D341Med (cell line): Measurements from ENCODE around the gene CD300H.

Source experiments
- DNase-seq: peaks from one replicate; pipeline ENCODE4 v3.0.0; 2012; ENCODE audit warnings: low spot score

The CD300H gene

GRCh38 chr17:74567397-74567796, at the start of gene CD300H:
TSS of gene CD300H (minus strand) at chr17:74567509.
- DNase-seq: no peak

GRCh38 chr17:74616696-74617095, 49.4 kb upstream of the CD300H start:
- DNase-seq: no peak

DNA sequence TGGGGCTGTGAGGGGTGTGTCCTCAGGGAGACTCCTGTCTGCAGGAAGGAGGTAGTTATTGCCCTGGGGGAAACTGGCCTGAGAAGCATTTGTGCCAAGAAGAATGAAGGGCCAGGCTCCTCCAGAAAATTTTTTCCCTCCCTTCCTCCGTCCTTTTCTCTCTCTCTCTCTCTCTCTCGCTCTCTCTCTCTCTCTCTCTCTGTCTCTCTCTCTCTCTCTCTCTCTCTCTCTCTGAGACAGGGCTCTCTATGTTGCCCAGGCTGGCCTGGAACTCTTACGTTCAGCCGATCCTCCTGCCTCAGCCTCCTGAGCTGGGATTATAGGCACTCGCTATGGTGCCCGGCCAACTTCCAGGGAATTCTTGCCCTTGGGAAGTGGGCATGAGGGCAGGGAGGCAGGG, 44.7 kb upstream of the CD300H start:
- DNase-seq: no peak

- DNase-seq: no peak
Observed at GRCh38 chr17:74610108-74610507, 42.8 kb upstream of the CD300H start.

- no peak for DNase-seq
Observed at GRCh38 chr17:74608511-74608910, 41.2 kb upstream of the CD300H start.

GRCh38 chr17:74607221-74607620, 39.9 kb upstream of the CD300H start:
- DNase-seq: no peak

GRCh38 chr17:74606050-74606449, 38.7 kb upstream of the CD300H start:
- DNase-seq: no peak

DNA sequence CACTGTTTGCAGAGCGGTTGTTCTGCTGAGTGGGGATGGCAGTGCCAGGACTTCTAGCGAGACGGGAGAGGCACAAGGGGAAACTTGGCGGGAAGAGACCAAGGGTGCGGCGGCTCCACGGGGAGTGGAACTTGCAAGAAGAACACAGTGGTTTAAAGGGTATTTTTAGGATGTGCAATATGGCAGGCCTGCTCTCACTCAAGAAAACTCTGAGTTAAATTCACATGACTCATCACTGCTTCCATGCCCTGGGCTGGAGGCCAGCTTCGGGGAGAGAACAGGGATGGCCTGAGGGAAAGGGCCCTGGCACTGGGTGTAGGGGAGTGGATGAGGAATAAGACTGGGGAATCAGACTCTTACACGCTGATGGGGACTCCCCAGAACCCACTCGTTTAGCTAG, 38.1 kb upstream of the CD300H start:
- no peak for DNase-seq

GRCh38 chr17:74604761-74605160, 37.5 kb upstream of the CD300H start:
- DNase-seq: no peak

GRCh38 chr17:74604200-74604599, 36.9 kb upstream of the CD300H start:
- no peak for DNase-seq

DNA sequence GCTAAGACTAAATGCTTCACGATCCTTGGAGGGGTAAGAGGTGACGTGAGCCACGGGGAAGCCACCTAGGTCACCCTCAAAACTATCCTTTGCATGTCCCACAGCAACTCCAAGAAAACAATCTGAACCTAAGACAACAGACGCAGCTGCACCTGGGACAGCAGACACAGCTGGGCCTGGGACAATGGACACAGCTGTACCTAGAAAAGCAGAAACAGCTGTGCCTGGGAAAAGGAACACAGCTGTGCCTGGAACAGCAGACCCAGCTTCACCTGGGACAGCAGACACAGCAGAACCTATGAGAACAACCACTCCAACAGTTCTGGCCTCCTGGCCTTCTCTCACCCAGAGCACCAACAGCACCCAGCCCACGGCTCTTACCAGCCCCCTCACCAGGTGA, 36.4 kb upstream of the CD300H start:
- no peak for DNase-seq

DNA sequence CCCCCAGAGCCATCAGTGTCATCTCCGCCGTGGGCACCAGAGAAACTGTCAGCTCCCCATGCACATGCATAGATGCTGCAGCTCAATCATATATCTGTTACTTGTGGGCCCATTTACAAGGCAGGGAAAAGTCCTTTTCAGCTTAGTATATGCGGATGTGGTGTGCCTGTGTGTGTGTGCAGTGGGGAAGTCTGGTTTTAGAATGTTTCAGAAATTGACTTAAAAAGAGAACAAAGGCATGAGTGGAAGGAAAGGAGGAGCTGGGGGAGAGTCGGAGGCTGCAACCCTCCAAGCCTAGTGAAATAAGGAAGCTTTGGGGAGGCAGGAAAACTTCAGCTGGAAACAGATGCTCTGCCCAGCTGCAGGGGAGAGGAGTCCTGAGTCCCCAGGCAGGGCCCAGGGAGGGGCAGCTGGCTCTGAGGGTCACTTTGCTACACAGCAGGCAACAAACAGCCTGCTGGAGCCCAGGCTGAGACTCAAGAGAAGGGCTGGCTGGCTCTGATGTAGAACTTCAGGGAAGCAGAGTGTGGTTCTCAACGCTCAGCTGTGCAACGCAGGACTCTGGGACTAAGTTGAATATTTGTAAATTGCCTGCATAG, 35.8 kb upstream of the CD300H start:
- no peak for DNase-seq

- DNase-seq: peak; percentile 74
Observed at GRCh38 chr17:74601944-74602572, 34.7 kb upstream of the CD300H start.

GRCh38 chr17:74599448-74599939, 32.2 kb upstream of the CD300H start:
- no peak for DNase-seq

DNA sequence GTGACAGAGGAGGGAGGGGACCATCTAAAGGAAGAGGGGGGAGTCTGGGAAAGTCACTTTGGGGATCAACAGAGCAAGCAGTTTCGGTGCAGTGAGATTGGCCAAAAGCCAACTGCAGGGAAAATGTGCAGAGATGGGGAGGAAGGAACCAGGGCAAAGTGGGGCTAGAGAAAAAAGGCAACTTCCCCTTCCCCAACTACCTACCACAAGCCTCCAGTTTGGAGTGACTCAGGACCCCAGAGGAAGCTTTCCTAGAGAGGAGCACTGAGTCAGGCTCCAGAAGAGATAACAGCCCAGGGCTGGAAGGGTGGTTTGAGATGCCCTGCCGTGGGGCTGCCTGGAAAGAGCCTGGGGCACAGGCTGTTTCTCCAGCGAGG, 31.7 kb upstream of the CD300H start:
- DNase-seq: no peak

DNA sequence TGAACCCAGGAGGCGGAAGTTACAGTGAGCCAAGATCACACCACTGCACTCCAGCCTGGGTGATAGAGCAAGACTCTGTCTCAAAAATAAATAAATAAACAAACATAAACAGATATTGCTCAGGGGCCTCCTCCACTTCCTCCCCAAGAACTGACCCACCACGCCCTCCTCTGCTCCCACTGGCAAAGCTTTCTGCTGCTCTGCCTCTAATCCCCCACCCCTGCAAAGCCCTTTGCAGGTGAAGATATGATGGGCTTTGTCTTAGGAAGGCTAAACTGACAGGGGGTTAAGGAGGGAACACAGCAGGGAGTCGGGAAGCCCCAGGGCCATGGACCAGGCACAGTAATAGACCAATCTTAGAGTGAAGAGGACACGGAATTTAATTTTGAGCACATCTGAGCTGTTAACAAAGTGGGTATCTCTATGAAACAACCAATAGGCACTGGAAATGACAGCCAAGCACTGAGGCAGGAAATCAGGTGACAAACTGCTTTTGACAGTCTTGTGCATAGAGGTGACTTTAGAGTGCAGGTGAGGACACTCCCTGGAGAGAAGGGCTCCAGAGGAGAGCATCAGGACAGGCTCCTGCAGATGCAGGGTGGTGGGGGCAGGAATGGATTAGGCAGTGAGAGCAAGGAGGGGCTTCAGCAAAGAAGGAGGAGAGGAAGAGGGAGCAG, 31.2 kb upstream of the CD300H start:
- no peak for DNase-seq

DNA sequence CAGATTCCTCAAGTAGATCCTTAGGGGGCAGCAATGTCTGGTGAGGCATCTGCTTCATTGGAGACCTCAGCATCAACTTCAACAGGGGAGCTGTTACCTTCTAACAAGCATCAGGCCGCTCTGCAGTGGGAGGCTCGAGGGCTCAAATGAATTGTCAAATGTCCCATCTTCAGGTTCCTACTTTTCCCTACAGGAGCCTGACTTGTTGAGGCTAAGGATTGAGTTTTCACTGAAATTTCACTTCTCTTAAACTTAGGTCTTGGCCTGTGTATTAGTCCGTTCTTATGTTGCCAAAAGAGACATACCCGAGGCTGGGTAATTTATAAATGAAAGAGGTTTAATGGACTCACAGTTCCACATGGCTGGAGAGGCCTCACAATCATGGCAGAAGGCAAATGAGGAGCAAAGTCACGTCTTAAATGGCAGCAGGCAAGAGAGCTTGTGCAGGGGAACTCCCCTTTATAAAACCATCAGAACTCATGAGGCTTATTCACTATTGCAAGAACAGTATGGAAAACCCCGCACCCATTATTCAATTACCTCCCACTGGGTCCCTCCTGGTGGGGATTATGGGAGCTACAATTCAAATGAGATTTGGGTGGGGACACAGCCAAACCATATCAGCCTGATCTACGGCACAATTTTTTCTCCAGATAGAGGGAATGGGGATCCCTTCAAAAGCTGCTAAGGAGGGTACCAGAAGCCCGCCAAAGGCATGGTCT, 29.9 kb upstream of the CD300H start:
- no peak for DNase-seq

GRCh38 chr17:74595037-74595750, 27.9 kb upstream of the CD300H start:
- DNase-seq: no peak

GRCh38 chr17:74592087-74592990, 25.0 kb upstream of the CD300H start, which contains the start of gene CD300LD:
TSS of gene CD300LD (minus strand) at chr17:74592283. CDS start at chr17:74592202, 81 bp downstream.
- no peak for DNase-seq

- no peak for DNase-seq
Observed at GRCh38 chr17:74591503-74591902, 24.2 kb upstream of the CD300H start.

DNA sequence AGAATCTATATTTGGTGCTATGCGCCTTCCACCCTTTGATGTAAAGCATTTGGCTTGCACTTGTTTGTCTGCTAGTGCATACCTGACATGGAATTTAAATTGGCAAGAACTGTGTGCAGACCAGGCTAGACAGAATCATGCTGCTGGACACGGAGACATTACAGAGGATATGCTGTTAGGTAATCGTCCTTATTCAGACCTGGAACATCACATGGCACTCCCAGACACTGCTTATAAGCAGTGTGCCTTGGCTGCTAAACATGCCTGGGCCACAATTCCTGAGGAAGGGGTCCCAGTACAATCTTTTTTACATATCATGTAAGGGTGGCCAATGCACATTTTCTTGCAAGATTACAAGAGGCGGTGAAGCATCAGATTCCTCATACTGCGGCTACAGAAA, 18.4 kb upstream of the CD300H start:
- DNase-seq: no peak
